ENCODE results near the gene LRRC25.

- TF ChIP-seq, protein P1, sequence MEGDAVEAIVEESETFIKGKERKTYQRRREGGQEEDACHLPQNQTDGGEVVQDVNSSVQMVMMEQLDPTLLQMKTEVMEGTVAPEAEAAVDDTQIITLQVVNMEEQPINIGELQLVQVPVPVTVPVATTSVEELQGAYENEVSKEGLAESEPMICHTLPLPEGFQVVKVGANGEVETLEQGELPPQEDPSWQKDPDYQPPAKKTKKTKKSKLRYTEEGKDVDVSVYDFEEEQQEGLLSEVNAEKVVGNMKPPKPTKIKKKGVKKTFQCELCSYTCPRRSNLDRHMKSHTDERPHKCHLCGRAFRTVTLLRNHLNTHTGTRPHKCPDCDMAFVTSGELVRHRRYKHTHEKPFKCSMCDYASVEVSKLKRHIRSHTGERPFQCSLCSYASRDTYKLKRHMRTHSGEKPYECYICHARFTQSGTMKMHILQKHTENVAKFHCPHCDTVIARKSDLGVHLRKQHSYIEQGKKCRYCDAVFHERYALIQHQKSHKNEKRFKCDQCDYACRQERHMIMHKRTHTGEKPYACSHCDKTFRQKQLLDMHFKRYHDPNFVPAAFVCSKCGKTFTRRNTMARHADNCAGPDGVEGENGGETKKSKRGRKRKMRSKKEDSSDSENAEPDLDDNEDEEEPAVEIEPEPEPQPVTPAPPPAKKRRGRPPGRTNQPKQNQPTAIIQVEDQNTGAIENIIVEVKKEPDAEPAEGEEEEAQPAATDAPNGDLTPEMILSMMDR (IDR thresholded peaks at IDR 0.05): no peak
- no peak for TF ChIP-seq JUN (CRISPR knock-in tag; IDR thresholded peaks at IDR 0.05)
- no peak for TF ChIP-seq TCF7 (CRISPR knock-in tag; IDR thresholded peaks at IDR 0.05; ENCODE audit: low read depth)
- TF ChIP-seq ETV6 (CRISPR knock-in tag; IDR thresholded peaks at IDR 0.05): 0 out of 2 replicates have a peak, but pooled peaks have one; percentile 49
These were observed 41.1 kb upstream of the LRRC25 start for GRCh38 chr19:18438331-18439024.

Data from WTC11 (cell line).